Activated B cell treated with CpG ODN at 0.5 μM for 24 hours (primary cell): ENCODE data around the gene RNU11. TPM values are rescaled to one million over a fixed set of nuclear protein-coding genes. Genes with fewer than 3 reads are reported as not detected.
"Not testable (repeated sequence)": the region's sequence is repeated elsewhere in the genome, so short reads cannot be mapped to it uniquely, and the experiment has no call there.

Source experiments
- ATAC-seq: fragments of 200-7000 bp; cut with Tn5 transposase; one replicate; pipeline ENCODE4 v1.10.0; 2021; ENCODE audit warnings: low read depth, mild to moderate bottlenecking, moderate library complexity
- CTCF ChIA-PET: fragments of 350-600 bp; sonication (Branson Sonifier 250); formaldehyde crosslinking; loops from one replicate; lab custom pipeline; 2021; ENCODE audit warnings: antibody characterized with exemption; lab: Charles Lee
- POLR2A ChIA-PET: fragments of 350-600 bp; sonication (Branson Sonifier 250); formaldehyde crosslinking; loops from one replicate; lab custom pipeline; 2021; ENCODE audit warnings: antibody characterized with exemption; lab: Charles Lee
- DNase-seq: peaks from one replicate; pipeline ENCODE4 v3.0.0; 2022
- H3K27ac Mint-ChIP-seq: one replicate; pipeline ENCODE4 v1.8.0; 2020; ENCODE audit warnings: mixed read lengths
- H3K27me3 Mint-ChIP-seq: one replicate; pipeline ENCODE4 v1.8.0; 2021; ENCODE audit warnings: mixed read lengths
- H3K36me3 Mint-ChIP-seq: one replicate; pipeline ENCODE4 v1.8.0; 2021; ENCODE audit warnings: low read depth, mixed read lengths
- H3K4me1 Mint-ChIP-seq: one replicate; pipeline ENCODE4 v1.8.0; 2021; ENCODE audit warnings: mixed read lengths
- H3K4me3 Mint-ChIP-seq: one replicate; pipeline ENCODE4 v1.8.0; 2020; ENCODE audit warnings: mild to moderate bottlenecking, mixed read lengths
- H3K9me3 Mint-ChIP-seq: one replicate; pipeline ENCODE4 v1.8.0; 2020; ENCODE audit warnings: mixed read lengths
- CTCF ChIP-seq: fragments of 200-600 bp; IDR thresholded peaks from one replicate; pipeline ENCODE4 v1.8.0; 2022; ENCODE audit warnings: antibody characterized with exemption, mild to moderate bottlenecking
- intact Hi-C: fragments of 100-400 bp; cut with micrococcal nuclease; formaldehyde crosslinking; loops from one replicate; pipeline ENCODE4 v1.15.1; 2024
- total RNA-seq: library from RNA; stranded (reverse); gene quantifications from 2 replicates; pipeline ENCODE4 v1.2.3, GENCODE V29; 2022

The RNU11 gene
- total RNA-seq, 1 donor from 2014 or later, result not detected

GRCh38 chr1:28671254-28671780 is 22.9 kb downstream of the RNU11 start:
- ATAC-seq (no peak), DNase-seq (no peak)
- ChIA-PET POLR2A (interaction anchor here (0.5 to 7.0 kb wide), 3 partner anchors 23 to 203 kb away, joined by 3 to 287 read pairs (median 154); partner anchors contain the start of genes RNU11 and TAF12), CTCF (no interaction called here)
- Mint-ChIP-seq H3K4me1 (peaks cover 17% of the 10 kb centered on the region), H3K27me3 (no peaks in the 10 kb centered on the region), H3K9me3 (no peaks in the 10 kb centered on the region), H3K4me3 (no peak overlapping the region), H3K36me3 (peaks cover 18% of the 10 kb centered on the region), H3K27ac (no peak overlapping the region)
- intact Hi-C loops, result no loop called here
- no peak for TF ChIP-seq CTCF

GRCh38 chr1:28672971-28673370 is 24.6 kb downstream of the RNU11 start:
- POLR2A ChIA-PET, result interaction anchor here (0.6 kb wide), 1 partner anchor 244 kb away, joined by 9 read pairs; no protein-coding TSS in a partner anchor

GRCh38 chr1:28675924-28676257 is 27.5 kb downstream of the RNU11 start:
- ChIA-PET POLR2A (interaction anchor here (0.7 kb wide), 1 partner anchor 27 kb away, joined by 3 read pairs; the partner anchor contains the start of gene RNU11), CTCF (no interaction called here)
- intact Hi-C loops, result no loop called here

More at GRCh38 chr1:28672971-28673370, 24.6 kb downstream of the RNU11 start:
- H3K27ac Mint-ChIP-seq, H3K9me3 Mint-ChIP-seq, CTCF ChIA-PET, DNase-seq, ATAC-seq, H3K27me3 Mint-ChIP-seq, intact Hi-C loops, H3K4me3 Mint-ChIP-seq: not testable (repeated sequence)
- Mint-ChIP-seq H3K4me1 (peaks cover 17% of the 10 kb centered on the region), H3K36me3 (peaks cover 18% of the 10 kb centered on the region)

GRCh38 chr1:28680151-28680550 is 31.8 kb downstream of the RNU11 start:
- intact Hi-C loops, result no loop called here
- H3K36me3 Mint-ChIP-seq, result peaks cover 41% of the 10 kb centered on the region
- no peaks in the 10 kb centered on the region for H3K9me3 Mint-ChIP-seq
- no peak overlapping the region for H3K27ac Mint-ChIP-seq
- no peak for TF ChIP-seq CTCF
- no peaks in the 10 kb centered on the region for H3K4me1 Mint-ChIP-seq
- ChIA-PET POLR2A (interaction anchor here (1.2 kb wide), 1 partner anchor 32 kb away, joined by 4 read pairs; the partner anchor contains the start of gene RNU11), CTCF (no interaction called here)
- no peak for ATAC-seq
- no peak overlapping the region for H3K4me3 Mint-ChIP-seq
- no peak for DNase-seq
- no peaks in the 10 kb centered on the region for H3K27me3 Mint-ChIP-seq

More at GRCh38 chr1:28675924-28676257, 27.5 kb downstream of the RNU11 start:
- DNase-seq, result no peak
- H3K36me3 Mint-ChIP-seq, result peaks cover 11% of the 10 kb centered on the region
- no peaks in the 10 kb centered on the region for H3K27me3 Mint-ChIP-seq
- H3K4me3 Mint-ChIP-seq, result no peak overlapping the region
- no peak for TF ChIP-seq CTCF
- ATAC-seq, result no peak
- peaks cover 4% of the 10 kb centered on the region for H3K4me1 Mint-ChIP-seq
- H3K9me3 Mint-ChIP-seq, result no peaks in the 10 kb centered on the region
- no peak overlapping the region for H3K27ac Mint-ChIP-seq

- no peaks in the 10 kb centered on the region for H3K27me3 Mint-ChIP-seq
- ChIA-PET POLR2A (interaction anchor here (1.3 kb wide), 1 partner anchor 40 kb away, joined by 3 read pairs; the partner anchor contains the start of gene TAF12), CTCF (no interaction called here)
- TF ChIP-seq CTCF, result no peak
- peaks cover 52% of the 10 kb centered on the region for H3K36me3 Mint-ChIP-seq
- intact Hi-C loops, result no loop called here
- DNase-seq (no peak), ATAC-seq (no peak)
- no peak overlapping the region for H3K27ac Mint-ChIP-seq
- no peak overlapping the region for H3K4me3 Mint-ChIP-seq
- H3K4me1 Mint-ChIP-seq, result peaks cover 2% of the 10 kb centered on the region
- no peaks in the 10 kb centered on the region for H3K9me3 Mint-ChIP-seq
Observed at GRCh38 chr1:28682840-28683239, 34.4 kb downstream of the RNU11 start.
